ENCODE results near the gene CALN1.

The CALN1 gene

DNA sequence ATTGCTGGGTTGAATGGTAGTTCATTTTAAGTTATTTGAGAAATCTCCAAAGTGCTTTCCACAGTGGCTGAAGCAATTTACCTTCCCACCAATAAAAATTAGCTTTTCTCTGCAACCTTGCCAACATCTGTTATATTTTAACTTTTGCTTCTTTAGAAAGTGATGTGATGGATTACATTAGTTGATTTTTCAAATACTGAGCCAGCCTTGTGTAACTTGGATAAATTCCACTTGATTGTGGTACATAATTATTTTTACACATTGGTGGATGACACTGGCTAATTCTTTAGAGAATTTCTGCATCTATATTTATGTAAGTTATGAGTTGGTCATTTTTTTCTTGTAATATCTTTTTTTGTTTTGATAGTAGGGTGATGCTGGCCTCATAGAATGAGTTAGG lies 646.1 kb downstream of the CALN1 start:
- Histone ChIP-seq H2BK12ac (ENCODE audit: low read length) (no peak overlapping the region), H3K4me1 (ENCODE audit: control insufficient read depth in 2 of 2, insufficient read depth in 1 of 2, low read depth in 1 of 2, low read length in 2 of 2) (no peaks in the 10 kb centered on the region), H3K23ac (ENCODE audit: low read depth, low read length, poor library complexity) (no peak overlapping the region), H3K4ac (ENCODE audit: low read length) (no peak overlapping the region), H4K91ac (ENCODE audit: low read depth, low read length, poor library complexity) (no peak overlapping the region), H2BK120ac (ENCODE audit: low read depth, low read length) (no peak overlapping the region), H3K9me3 (replicated peaks in 1 of 2; ENCODE audit: control insufficient read depth in 2 of 2, insufficient read depth in 1 of 2, low read depth in 1 of 2, low read length in 2 of 2) (peaks cover 3 to 4% of the 10 kb centered on the region in 2 donors), H3K14ac (ENCODE audit: low read length) (no peak overlapping the region), H3K27me3 (ENCODE audit: control insufficient read depth in 3 of 3, insufficient read depth in 3 of 3, low read depth in 1 of 3, low read length in 3 of 3) (no peaks in the 10 kb centered on the region), H2BK5ac (ENCODE audit: low read length) (no peak overlapping the region), H3K79me1 (ENCODE audit: low read depth, low read length) (no peaks in the 10 kb centered on the region), H3K27ac (replicated peaks; ENCODE audit: low read length) (no peak overlapping the region), H3K36me3 (replicated peaks in 1 of 2; ENCODE audit: control insufficient read depth in 2 of 2, insufficient read depth in 2 of 2, low read length in 2 of 2) (no peaks in the 10 kb centered on the region), H2BK15ac (ENCODE audit: low read length) (no peak overlapping the region), H2AFZ (ENCODE audit: low read length) (no peak overlapping the region), H4K8ac (ENCODE audit: low read depth, low read length) (no peak overlapping the region), H3K18ac (ENCODE audit: low read length) (no peak overlapping the region), H3K4me2 (ENCODE audit: insufficient read depth, low read length, poor library complexity, severe bottlenecking) (no peak overlapping the region), H3K4me3 (ENCODE audit: low read length in 2 of 2) (no peak overlapping the region), H2AK5ac (ENCODE audit: low read depth, low read length) (no peak overlapping the region), H3K9ac (ENCODE audit: low read depth, low read length, poor library complexity) (no peak overlapping the region)
- DNase-seq (ENCODE audit: low spot score): no peak

DNA sequence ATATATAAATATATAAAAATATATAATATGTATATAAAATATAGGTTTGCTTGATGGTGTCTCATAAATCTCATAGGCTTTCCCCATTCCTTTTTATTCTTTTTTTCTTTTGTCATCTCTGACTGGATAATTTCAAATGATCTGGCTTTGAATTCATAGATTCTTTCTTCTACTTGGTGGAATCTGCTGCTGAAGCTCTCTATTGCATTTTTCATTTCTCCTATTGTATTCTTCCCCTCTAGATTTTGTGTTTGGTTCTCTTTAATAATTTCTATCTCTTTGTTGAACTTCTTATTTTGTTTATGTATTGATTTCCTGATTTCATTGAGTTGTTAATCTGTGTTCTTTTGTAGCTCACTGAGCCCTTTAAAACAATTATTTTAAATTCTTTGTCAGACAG lies 650.8 kb downstream of the CALN1 start:
- no peak overlapping the region for H3K23ac ChIP-seq (ENCODE audit: low read depth, low read length, poor library complexity)
- no peak overlapping the region for H2BK12ac ChIP-seq (ENCODE audit: low read length)
- no peak overlapping the region for H3K27ac ChIP-seq (replicated peaks; ENCODE audit: low read length)
- no peak overlapping the region for H2BK5ac ChIP-seq (ENCODE audit: low read length)
- H3K4me1 ChIP-seq (ENCODE audit: control insufficient read depth in 2 of 2, insufficient read depth in 1 of 2, low read depth in 1 of 2, low read length in 2 of 2): no peaks in the 10 kb centered on the region
- no peak overlapping the region for H3K4ac ChIP-seq (ENCODE audit: low read length)
- H3K4me3 ChIP-seq (ENCODE audit: low read length in 2 of 2): no peak overlapping the region
- no peaks in the 10 kb centered on the region for H3K36me3 ChIP-seq (replicated peaks in 1 of 2; ENCODE audit: control insufficient read depth in 2 of 2, insufficient read depth in 2 of 2, low read length in 2 of 2)
- H3K9ac ChIP-seq (ENCODE audit: low read depth, low read length, poor library complexity): no peak overlapping the region
- no peak overlapping the region for H2BK120ac ChIP-seq (ENCODE audit: low read depth, low read length)
- H2AFZ ChIP-seq (ENCODE audit: low read length): no peak overlapping the region
- no peak for DNase-seq (ENCODE audit: low spot score)
- no peak overlapping the region for H2BK15ac ChIP-seq (ENCODE audit: low read length)
- H3K79me1 ChIP-seq (ENCODE audit: low read depth, low read length): no peaks in the 10 kb centered on the region
- no peak overlapping the region for H3K4me2 ChIP-seq (ENCODE audit: insufficient read depth, low read length, poor library complexity, severe bottlenecking)
- H4K8ac ChIP-seq (ENCODE audit: low read depth, low read length): no peak overlapping the region
- H2AK5ac ChIP-seq (ENCODE audit: low read depth, low read length): no peak overlapping the region
- H3K18ac ChIP-seq (ENCODE audit: low read length): no peak overlapping the region
- H3K9me3 ChIP-seq (replicated peaks in 1 of 2; ENCODE audit: control insufficient read depth in 2 of 2, insufficient read depth in 1 of 2, low read depth in 1 of 2, low read length in 2 of 2): peaks cover 3 to 4% of the 10 kb centered on the region in 2 donors
- no peak overlapping the region for H4K91ac ChIP-seq (ENCODE audit: low read depth, low read length, poor library complexity)
- no peaks in the 10 kb centered on the region for H3K27me3 ChIP-seq (ENCODE audit: control insufficient read depth in 3 of 3, insufficient read depth in 3 of 3, low read depth in 1 of 3, low read length in 3 of 3)
- H3K14ac ChIP-seq (ENCODE audit: low read length): no peak overlapping the region

DNA sequence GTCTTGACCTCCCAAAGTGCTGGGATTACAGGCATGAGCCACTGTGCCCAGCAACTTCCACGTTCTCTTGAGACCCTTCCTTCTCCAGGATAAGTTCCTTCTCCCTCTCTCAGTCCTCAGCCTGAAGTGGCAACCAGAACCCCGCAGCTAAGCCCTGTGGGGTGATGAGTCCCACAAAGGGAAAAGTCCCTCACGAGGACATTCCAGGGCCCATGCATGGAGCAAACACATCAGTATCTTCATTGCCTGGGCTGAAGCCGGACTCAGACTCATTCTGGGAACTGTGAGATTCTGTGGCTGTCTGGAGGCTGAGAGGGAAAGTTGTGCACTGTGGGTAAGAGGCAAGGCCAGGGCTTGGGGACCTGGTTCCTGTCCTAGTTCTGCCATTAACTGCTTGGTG lies 657.3 kb downstream of the CALN1 start:
- H3K4me2 ChIP-seq (ENCODE audit: insufficient read depth, low read length, poor library complexity, severe bottlenecking): no peak overlapping the region
- H3K79me1 ChIP-seq (ENCODE audit: low read depth, low read length): no peaks in the 10 kb centered on the region
- WGBS, 2 donors (ENCODE audit: extremely low coverage in 2 of 2, insufficient read length in 2 of 2, insufficient replicate concordance in 1 of 2): no CpG with 5 or more reads among the region's 4 CpGs
- H2AK5ac ChIP-seq (ENCODE audit: low read depth, low read length): no peak overlapping the region
- no peaks in the 10 kb centered on the region for H3K36me3 ChIP-seq (replicated peaks in 1 of 2; ENCODE audit: control insufficient read depth in 2 of 2, insufficient read depth in 2 of 2, low read length in 2 of 2)
- no peak overlapping the region for H2BK12ac ChIP-seq (ENCODE audit: low read length)
- peak overlapping the region; percentile 82 for H2AFZ ChIP-seq (ENCODE audit: low read length)
- H4K8ac ChIP-seq (ENCODE audit: low read depth, low read length): no peak overlapping the region
- no peak overlapping the region for H3K18ac ChIP-seq (ENCODE audit: low read length)
- no peak overlapping the region for H3K4ac ChIP-seq (ENCODE audit: low read length)
- peaks cover 0 to 5% (median 0%) of the 10 kb centered on the region in 3 experiments for H3K27me3 ChIP-seq (ENCODE audit: control insufficient read depth in 3 of 3, insufficient read depth in 3 of 3, low read depth in 1 of 3, low read length in 3 of 3)
- no peak overlapping the region for H4K91ac ChIP-seq (ENCODE audit: low read depth, low read length, poor library complexity)
- no peak overlapping the region for H3K4me3 ChIP-seq (ENCODE audit: low read length in 2 of 2)
- no peak overlapping the region for H3K14ac ChIP-seq (ENCODE audit: low read length)
- no peak for DNase-seq (ENCODE audit: low spot score)
- H3K9me3 ChIP-seq (replicated peaks in 1 of 2; ENCODE audit: control insufficient read depth in 2 of 2, insufficient read depth in 1 of 2, low read depth in 1 of 2, low read length in 2 of 2): peaks cover 0 to 3% of the 10 kb centered on the region in 2 donors
- no peak overlapping the region for H2BK120ac ChIP-seq (ENCODE audit: low read depth, low read length)
- H3K23ac ChIP-seq (ENCODE audit: low read depth, low read length, poor library complexity): no peak overlapping the region
- no peak overlapping the region for H3K27ac ChIP-seq (replicated peaks; ENCODE audit: low read length)
- no peak overlapping the region for H2BK5ac ChIP-seq (ENCODE audit: low read length)
- H2BK15ac ChIP-seq (ENCODE audit: low read length): no peak overlapping the region
- no peak overlapping the region for H3K9ac ChIP-seq (ENCODE audit: low read depth, low read length, poor library complexity)
- H3K4me1 ChIP-seq (ENCODE audit: control insufficient read depth in 2 of 2, insufficient read depth in 1 of 2, low read depth in 1 of 2, low read length in 2 of 2): peaks cover 3 to 5% of the 10 kb centered on the region in 2 donors

DNA sequence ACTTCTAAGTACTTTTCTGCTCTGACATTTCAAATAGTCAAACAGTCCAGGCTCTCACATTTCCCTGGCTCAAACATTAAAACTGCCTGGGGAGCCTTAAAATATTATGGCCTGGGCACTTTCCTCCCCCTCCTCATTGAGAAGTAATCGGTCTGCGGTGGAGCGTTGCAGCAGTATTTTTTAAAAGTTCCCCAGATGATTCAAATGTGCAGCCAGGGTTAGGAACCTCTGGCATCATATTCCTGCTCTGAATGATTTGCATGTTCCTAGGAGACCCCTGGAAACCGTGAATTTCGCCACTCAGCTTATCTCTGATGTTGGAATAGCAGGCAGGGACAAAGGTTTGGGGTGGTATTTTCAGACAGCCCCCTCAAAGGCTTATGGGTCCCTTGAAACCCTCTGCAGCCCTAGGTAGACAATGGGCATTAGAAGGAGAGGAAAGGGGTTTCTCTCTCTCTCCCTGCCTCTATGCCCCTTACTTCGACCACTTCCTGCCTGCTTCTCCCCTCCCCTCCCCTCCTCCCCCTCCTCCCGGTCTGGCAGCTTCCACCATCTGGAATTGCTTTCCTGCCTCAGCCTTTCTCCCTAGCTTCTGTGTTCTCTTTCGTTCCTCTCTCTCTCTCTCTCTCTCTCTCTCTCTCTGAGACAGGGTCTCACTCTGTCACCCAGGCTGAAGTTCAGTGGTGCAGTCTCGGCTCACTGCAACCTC lies 658.0 kb downstream of the CALN1 start:
- Histone ChIP-seq H3K14ac (ENCODE audit: low read length) (no peak overlapping the region), H3K9me3 (replicated peaks in 1 of 2; ENCODE audit: control insufficient read depth in 2 of 2, insufficient read depth in 1 of 2, low read depth in 1 of 2, low read length in 2 of 2) (peaks cover 0 to 3% of the 10 kb centered on the region in 2 donors), H2AFZ (ENCODE audit: low read length) (peak overlapping the region; percentile 82), H3K4me2 (ENCODE audit: insufficient read depth, low read length, poor library complexity, severe bottlenecking) (no peak overlapping the region), H3K4me3 (ENCODE audit: low read length in 2 of 2) (no peak overlapping the region), H2BK120ac (ENCODE audit: low read depth, low read length) (no peak overlapping the region), H3K4me1 (ENCODE audit: control insufficient read depth in 2 of 2, insufficient read depth in 1 of 2, low read depth in 1 of 2, low read length in 2 of 2) (peaks cover 3 to 5% of the 10 kb centered on the region in 2 donors), H2BK5ac (ENCODE audit: low read length) (no peak overlapping the region), H4K8ac (ENCODE audit: low read depth, low read length) (no peak overlapping the region), H2BK15ac (ENCODE audit: low read length) (no peak overlapping the region), H4K91ac (ENCODE audit: low read depth, low read length, poor library complexity) (no peak overlapping the region), H3K9ac (ENCODE audit: low read depth, low read length, poor library complexity) (no peak overlapping the region), H2BK12ac (ENCODE audit: low read length) (no peak overlapping the region), H3K23ac (ENCODE audit: low read depth, low read length, poor library complexity) (no peak overlapping the region), H3K27me3 (ENCODE audit: control insufficient read depth in 3 of 3, insufficient read depth in 3 of 3, low read depth in 1 of 3, low read length in 3 of 3) (peaks cover 0 to 5% (median 0%) of the 10 kb centered on the region in 3 experiments), H3K27ac (replicated peaks; ENCODE audit: low read length) (no peak overlapping the region), H3K18ac (ENCODE audit: low read length) (no peak overlapping the region), H3K79me1 (ENCODE audit: low read depth, low read length) (no peaks in the 10 kb centered on the region), H3K4ac (ENCODE audit: low read length) (no peak overlapping the region), H2AK5ac (ENCODE audit: low read depth, low read length) (no peak overlapping the region), H3K36me3 (replicated peaks in 1 of 2; ENCODE audit: control insufficient read depth in 2 of 2, insufficient read depth in 2 of 2, low read length in 2 of 2) (no peaks in the 10 kb centered on the region)
- DNase-seq (ENCODE audit: low spot score): no peak
- no CpG with 5 or more reads among the region's 9 CpGs for WGBS, 2 donors (ENCODE audit: extremely low coverage in 2 of 2, insufficient read length in 2 of 2, insufficient replicate concordance in 1 of 2)
